HPDE6-E6E7 (cell line): ENCODE results near the gene PTCH2.

ENCODE experiments used
- DNase-seq: peaks from one replicate; pipeline ENCODE4 v3.0.0; 2011; ENCODE audit warnings: missing footprints; ENCODE audit errors: extremely low spot score

The PTCH2 gene

GRCh38 chr1:44778705-44779576 lies 64.1 kb downstream of the PTCH2 start:
- DNase-seq = no peak

- DNase-seq = no peak
Observed at GRCh38 chr1:44777969-44778635, 65.0 kb downstream of the PTCH2 start.

GRCh38 chr1:44777547-44777946 lies 65.5 kb downstream of the PTCH2 start:
- DNase-seq = no peak

- DNase-seq = no peak
Observed at GRCh38 chr1:44776730-44777068, 66.4 kb downstream of the PTCH2 start.

- DNase-seq = no peak
Observed at GRCh38 chr1:44775930-44776729, 66.9 kb downstream of the PTCH2 start.

GRCh38 chr1:44775078-44775929 lies 67.7 kb downstream of the PTCH2 start, which contains the start of gene RPS8:
TSS of gene RPS8 (plus strand) at chr1:44775540. CDS start at chr1:44775597, 57 bp downstream.
- DNase-seq = peak; percentile 70
